GM23338 (cell line): ENCODE results near the gene SPP2.

Experiments
- EZH2 ChIP-seq: fragments of 200-600 bp; sonication (generic); IDR thresholded peaks from one replicate; pipeline ENCODE4 v1.8.0; 2017; ENCODE audit warnings: antibody characterized with exemption, mild to moderate bottlenecking, low read depth; ENCODE audit not compliant: unreplicated experiment
- EZH2phosphoT487 ChIP-seq: fragments of 200-600 bp; sonication (generic); IDR thresholded peaks from one replicate; pipeline ENCODE4 v1.8.1; 2018; ENCODE audit warnings: antibody characterized with exemption; ENCODE audit not compliant: unreplicated experiment
- REST ChIP-seq: IDR thresholded peaks from one replicate; pipeline ENCODE4 v1.6.1; 2018; ENCODE audit warnings: antibody characterized with exemption; ENCODE audit not compliant: unreplicated experiment
- TF ChIP-seq, protein P1 (sequence below), 2 experiments: fragments of 200-600 bp in 1 of 2; sonication (generic) in 1 of 2; conservative IDR thresholded peaks; 2 replicates each; pipeline versions ENCODE4 v1.5.1 to v1.6.1; 2016 to 2017; ENCODE audit warnings: antibody characterized with exemption in 2 of 2, low read depth in 2 of 2, mild to moderate bottlenecking in 2 of 2, moderate library complexity in 1 of 2

GRCh38 chr2:234107861-234108260 lies 57.4 kb downstream of the SPP2 start:
- TF ChIP-seq EZH2 (no peak), REST (no peak), EZH2phosphoT487 (no peak)
- TF ChIP-seq, protein P1, sequence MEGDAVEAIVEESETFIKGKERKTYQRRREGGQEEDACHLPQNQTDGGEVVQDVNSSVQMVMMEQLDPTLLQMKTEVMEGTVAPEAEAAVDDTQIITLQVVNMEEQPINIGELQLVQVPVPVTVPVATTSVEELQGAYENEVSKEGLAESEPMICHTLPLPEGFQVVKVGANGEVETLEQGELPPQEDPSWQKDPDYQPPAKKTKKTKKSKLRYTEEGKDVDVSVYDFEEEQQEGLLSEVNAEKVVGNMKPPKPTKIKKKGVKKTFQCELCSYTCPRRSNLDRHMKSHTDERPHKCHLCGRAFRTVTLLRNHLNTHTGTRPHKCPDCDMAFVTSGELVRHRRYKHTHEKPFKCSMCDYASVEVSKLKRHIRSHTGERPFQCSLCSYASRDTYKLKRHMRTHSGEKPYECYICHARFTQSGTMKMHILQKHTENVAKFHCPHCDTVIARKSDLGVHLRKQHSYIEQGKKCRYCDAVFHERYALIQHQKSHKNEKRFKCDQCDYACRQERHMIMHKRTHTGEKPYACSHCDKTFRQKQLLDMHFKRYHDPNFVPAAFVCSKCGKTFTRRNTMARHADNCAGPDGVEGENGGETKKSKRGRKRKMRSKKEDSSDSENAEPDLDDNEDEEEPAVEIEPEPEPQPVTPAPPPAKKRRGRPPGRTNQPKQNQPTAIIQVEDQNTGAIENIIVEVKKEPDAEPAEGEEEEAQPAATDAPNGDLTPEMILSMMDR (conservative IDR thresholded peaks at IDR 0.05; ENCODE audit: low read depth in 2 of 2), result no peak
